Measurements from ENCODE around the gene RASIP1.

DNA sequence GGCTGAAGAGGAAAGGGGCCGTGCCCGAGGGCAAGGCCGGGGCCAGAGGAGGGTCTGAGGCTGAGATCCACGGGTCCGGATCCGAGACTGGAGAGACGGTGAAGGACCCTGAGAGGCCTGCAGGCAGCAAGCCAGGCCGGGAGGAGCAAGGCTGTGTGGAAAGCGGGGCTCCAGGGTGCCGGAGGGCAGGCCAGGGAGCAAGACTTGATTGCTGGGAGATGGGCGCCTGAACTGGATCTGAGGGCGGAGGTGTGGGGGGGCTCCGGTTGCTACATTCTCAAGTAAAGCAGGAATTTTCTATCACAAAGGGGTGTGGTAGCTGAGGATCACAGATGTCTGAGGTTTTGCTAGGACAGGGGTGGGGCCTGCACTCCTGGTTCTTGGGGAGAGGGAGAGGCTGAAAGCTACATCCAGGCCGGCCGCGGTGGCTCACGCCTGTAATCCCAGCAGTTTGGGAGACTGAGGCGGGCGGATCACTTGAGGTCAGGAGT, 24.7 kb downstream of the RASIP1 start:
- TF ChIP-seq, protein P1, sequence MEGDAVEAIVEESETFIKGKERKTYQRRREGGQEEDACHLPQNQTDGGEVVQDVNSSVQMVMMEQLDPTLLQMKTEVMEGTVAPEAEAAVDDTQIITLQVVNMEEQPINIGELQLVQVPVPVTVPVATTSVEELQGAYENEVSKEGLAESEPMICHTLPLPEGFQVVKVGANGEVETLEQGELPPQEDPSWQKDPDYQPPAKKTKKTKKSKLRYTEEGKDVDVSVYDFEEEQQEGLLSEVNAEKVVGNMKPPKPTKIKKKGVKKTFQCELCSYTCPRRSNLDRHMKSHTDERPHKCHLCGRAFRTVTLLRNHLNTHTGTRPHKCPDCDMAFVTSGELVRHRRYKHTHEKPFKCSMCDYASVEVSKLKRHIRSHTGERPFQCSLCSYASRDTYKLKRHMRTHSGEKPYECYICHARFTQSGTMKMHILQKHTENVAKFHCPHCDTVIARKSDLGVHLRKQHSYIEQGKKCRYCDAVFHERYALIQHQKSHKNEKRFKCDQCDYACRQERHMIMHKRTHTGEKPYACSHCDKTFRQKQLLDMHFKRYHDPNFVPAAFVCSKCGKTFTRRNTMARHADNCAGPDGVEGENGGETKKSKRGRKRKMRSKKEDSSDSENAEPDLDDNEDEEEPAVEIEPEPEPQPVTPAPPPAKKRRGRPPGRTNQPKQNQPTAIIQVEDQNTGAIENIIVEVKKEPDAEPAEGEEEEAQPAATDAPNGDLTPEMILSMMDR (IDR thresholded peaks at IDR 0.05): no peak
- TF ChIP-seq POLR2A (IDR thresholded peaks at IDR 0.05): no peak

All from uterus (tissue), 2 donors.